Parathyroid adenoma (tissue), 2 donors: ENCODE data around the gene MCC.

Experiments used
- H2AFZ ChIP-seq: fragments of 300-600 bp; sonication (generic); one replicate; pipeline ENCODE4 v1.7.0; 2017; ENCODE audit warnings: antibody characterized with exemption, mild to moderate bottlenecking
- H3K27ac ChIP-seq: fragments of 300-600 bp; sonication (generic); one replicate; pipeline ENCODE4 v1.7.0; 2017
- H3K27me3 ChIP-seq: fragments of 300-600 bp; sonication (generic); one replicate; pipeline ENCODE4 v1.7.0; 2017; ENCODE audit warnings: low read length; ENCODE audit not compliant: control insufficient read depth, insufficient read depth
- H3K36me3 ChIP-seq: fragments of 300-600 bp; sonication (generic); one replicate; pipeline ENCODE4 v1.7.0; 2017; ENCODE audit warnings: low read length; ENCODE audit not compliant: control insufficient read depth, insufficient read depth
- H3K4me1 ChIP-seq: fragments of 300-600 bp; sonication (generic); one replicate; pipeline ENCODE4 v1.7.0; 2017; ENCODE audit warnings: control low read depth
- H3K4me2 ChIP-seq: fragments of 300-600 bp; sonication (generic); one replicate; pipeline ENCODE4 v1.7.0; 2017; ENCODE audit warnings: low read length
- H3K4me3 ChIP-seq: fragments of 300-600 bp; sonication (generic); one replicate; pipeline ENCODE4 v1.7.0; 2017; ENCODE audit warnings: low read depth, low read length
- H3K79me2 ChIP-seq: fragments of 300-600 bp; sonication (generic); one replicate; pipeline ENCODE4 v1.7.0; 2017; ENCODE audit warnings: control low read depth
- H3K9ac ChIP-seq: fragments of 300-600 bp; sonication (generic); one replicate; pipeline ENCODE4 v1.7.0; 2017; ENCODE audit warnings: mild to moderate bottlenecking
- H3K9me3 ChIP-seq: fragments of 300-600 bp; sonication (generic); one replicate; pipeline ENCODE4 v1.7.0; 2017; ENCODE audit warnings: low read length; ENCODE audit not compliant: control insufficient read depth
- TF ChIP-seq, protein P1 (sequence below): fragments of 300-600 bp; sonication (generic); IDR thresholded peaks from one replicate; pipeline ENCODE4 v1.7.0; 2017; ENCODE audit warnings: antibody characterized with exemption, mild to moderate bottlenecking
- donor health status: primary hyperparathyroidism.

The MCC gene

DNA sequence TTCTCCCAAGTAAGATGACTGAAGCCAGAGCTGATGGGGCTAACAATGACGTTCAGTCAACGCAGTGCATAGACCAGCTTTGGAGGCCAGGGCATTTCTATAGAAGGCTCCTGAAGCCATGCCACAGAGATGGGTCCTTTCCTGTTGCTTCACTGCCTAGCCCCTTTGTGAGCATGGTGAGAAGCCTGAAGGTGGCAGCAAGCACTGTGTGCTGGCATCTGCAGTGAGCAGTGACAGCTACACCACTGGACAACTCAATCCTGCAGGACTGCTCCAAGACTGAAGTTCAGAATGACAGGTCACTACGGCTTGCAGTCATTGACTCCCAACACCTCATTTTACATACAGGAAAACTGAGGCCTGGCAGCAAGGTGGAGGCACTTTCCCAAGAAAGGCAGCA is 282.4 kb downstream of the MCC start:
- Histone ChIP-seq H3K79me2 (peaks cover 72% of the 10 kb centered on the region), H3K9ac (no peak overlapping the region), H3K4me3 (no peak overlapping the region), H3K4me2 (peak overlapping the region; percentile 12), H2AFZ (no peak overlapping the region), H3K27ac (peak overlapping the region; percentile 62), H3K27me3 (no peaks in the 10 kb centered on the region), H3K4me1 (peaks cover 56% of the 10 kb centered on the region), H3K9me3 (no peaks in the 10 kb centered on the region), H3K36me3 (no peaks in the 10 kb centered on the region)
- TF ChIP-seq, protein P1, sequence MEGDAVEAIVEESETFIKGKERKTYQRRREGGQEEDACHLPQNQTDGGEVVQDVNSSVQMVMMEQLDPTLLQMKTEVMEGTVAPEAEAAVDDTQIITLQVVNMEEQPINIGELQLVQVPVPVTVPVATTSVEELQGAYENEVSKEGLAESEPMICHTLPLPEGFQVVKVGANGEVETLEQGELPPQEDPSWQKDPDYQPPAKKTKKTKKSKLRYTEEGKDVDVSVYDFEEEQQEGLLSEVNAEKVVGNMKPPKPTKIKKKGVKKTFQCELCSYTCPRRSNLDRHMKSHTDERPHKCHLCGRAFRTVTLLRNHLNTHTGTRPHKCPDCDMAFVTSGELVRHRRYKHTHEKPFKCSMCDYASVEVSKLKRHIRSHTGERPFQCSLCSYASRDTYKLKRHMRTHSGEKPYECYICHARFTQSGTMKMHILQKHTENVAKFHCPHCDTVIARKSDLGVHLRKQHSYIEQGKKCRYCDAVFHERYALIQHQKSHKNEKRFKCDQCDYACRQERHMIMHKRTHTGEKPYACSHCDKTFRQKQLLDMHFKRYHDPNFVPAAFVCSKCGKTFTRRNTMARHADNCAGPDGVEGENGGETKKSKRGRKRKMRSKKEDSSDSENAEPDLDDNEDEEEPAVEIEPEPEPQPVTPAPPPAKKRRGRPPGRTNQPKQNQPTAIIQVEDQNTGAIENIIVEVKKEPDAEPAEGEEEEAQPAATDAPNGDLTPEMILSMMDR: peak; percentile 52

DNA sequence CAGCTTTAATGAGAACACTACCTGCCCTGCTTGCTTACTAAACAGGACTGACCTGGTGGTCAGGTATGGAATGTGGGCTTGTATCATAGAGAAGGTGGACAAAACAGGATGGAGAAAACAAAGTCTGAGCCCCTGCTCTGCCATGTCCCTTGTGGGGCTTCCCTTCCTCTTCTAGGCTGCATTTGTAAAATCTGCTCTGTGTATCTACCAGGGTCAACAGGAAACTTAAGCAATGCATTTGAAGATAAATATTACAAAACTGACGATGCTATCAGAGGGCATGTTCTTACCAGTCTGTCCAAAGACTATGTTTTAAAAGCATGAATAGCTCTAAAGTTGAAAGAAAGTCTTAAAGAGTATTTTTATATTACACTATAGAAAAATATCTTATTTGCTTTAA is 282.9 kb downstream of the MCC start:
- H2AFZ ChIP-seq: no peak overlapping the region
- H3K27me3 ChIP-seq: no peaks in the 10 kb centered on the region
- peaks cover 72% of the 10 kb centered on the region for H3K79me2 ChIP-seq
- H3K9me3 ChIP-seq: no peaks in the 10 kb centered on the region
- no peaks in the 10 kb centered on the region for H3K36me3 ChIP-seq
- TF ChIP-seq, protein P1: no peak
- peak overlapping the region; percentile 40 for H3K4me2 ChIP-seq
- peak overlapping the region; percentile 62 for H3K27ac ChIP-seq
- H3K4me1 ChIP-seq: peaks cover 53% of the 10 kb centered on the region
- H3K4me3 ChIP-seq: no peak overlapping the region
- no peak overlapping the region for H3K9ac ChIP-seq

DNA sequence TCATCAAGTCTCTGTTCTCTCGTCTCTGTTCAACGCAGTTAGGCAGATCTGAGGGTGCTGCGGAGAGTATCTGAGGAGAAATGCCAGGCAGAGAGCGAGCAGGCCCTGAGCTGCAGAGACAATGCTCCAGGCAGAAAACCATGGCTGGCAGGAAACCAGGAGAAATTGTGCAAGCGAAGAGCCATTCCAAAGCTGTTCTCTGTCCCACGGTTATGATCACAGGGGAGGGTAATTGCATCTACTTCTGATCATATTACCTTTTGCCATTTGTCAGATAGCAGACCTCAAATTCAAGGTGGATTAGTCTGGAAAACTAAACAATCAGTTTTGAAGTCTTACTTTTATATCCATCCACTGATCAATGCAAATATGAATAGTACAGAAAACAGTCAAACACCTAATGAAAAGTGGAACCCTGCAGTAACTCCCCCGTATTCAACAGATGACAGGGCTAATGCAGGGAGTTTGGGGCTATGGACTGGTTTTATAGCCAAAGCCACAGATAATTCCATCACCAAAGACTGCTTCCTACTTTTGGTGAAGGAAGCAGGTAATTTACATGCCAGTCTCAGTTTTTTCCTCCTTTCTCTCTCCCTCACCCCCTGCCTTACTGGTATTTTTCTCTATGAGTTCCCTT is 283.6 kb downstream of the MCC start:
- no peaks in the 10 kb centered on the region for H3K36me3 ChIP-seq
- peaks cover 70% of the 10 kb centered on the region for H3K79me2 ChIP-seq
- H3K9ac ChIP-seq: no peak overlapping the region
- TF ChIP-seq, protein P1: no peak
- H3K4me2 ChIP-seq: peak overlapping the region; percentile 40
- H3K27ac ChIP-seq: peak overlapping the region; percentile 62
- H3K4me3 ChIP-seq: no peak overlapping the region
- no peak overlapping the region for H2AFZ ChIP-seq
- H3K27me3 ChIP-seq: no peaks in the 10 kb centered on the region
- H3K4me1 ChIP-seq: peaks cover 52% of the 10 kb centered on the region
- no peaks in the 10 kb centered on the region for H3K9me3 ChIP-seq

DNA sequence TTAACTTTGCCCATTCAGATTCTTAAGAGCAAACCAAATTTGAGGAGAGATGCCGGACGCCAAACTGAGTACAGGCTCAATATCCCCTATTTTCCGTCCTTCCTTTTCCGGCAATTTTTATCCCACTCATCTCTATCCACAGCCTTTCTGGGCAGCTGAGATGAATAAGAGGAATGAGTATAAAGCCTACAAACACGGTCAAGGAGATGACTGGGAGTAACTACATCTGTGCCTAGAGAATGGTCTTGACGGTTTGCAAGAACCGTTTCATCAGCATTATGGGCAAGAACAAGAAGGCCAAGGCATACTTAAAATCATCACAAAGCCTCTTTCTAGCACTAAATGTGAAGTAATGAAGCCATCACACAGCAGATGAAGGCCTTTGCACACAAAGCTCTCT is 284.3 kb downstream of the MCC start:
- Histone ChIP-seq H2AFZ (no peak overlapping the region), H3K4me3 (peak overlapping the region; percentile 48), H3K4me1 (peaks cover 48% of the 10 kb centered on the region), H3K27ac (peak overlapping the region; percentile 62), H3K9ac (no peak overlapping the region), H3K36me3 (no peaks in the 10 kb centered on the region), H3K79me2 (peaks cover 70% of the 10 kb centered on the region), H3K9me3 (no peaks in the 10 kb centered on the region), H3K27me3 (no peaks in the 10 kb centered on the region), H3K4me2 (peak overlapping the region; percentile 82)
- TF ChIP-seq, protein P1: no peak
